GM19351 (cell line): ENCODE data around the gene ARHGEF37.
"Not testable (repeated sequence)": the region's sequence is repeated elsewhere in the genome, so short reads cannot be mapped to it uniquely, and the experiment has no call there.

Experiments used
- ATAC-seq: cut with Tn5 transposase; IDR thresholded peaks from one replicate; pipeline ENCODE4 v1.9.1; 2021; ENCODE audit warnings: mild to moderate bottlenecking, moderate library complexity; ENCODE audit not compliant: unreplicated experiment

ARHGEF37 gene

GRCh38 chr5:149645236-149645635 lies 63.9 kb downstream of the ARHGEF37 start:
- no peak for ATAC-seq

- no peak for ATAC-seq
These were observed 64.4 kb downstream of the ARHGEF37 start for GRCh38 chr5:149645725-149646124.

GRCh38 chr5:149646564-149646963 lies 65.3 kb downstream of the ARHGEF37 start:
- no peak for ATAC-seq

DNA sequence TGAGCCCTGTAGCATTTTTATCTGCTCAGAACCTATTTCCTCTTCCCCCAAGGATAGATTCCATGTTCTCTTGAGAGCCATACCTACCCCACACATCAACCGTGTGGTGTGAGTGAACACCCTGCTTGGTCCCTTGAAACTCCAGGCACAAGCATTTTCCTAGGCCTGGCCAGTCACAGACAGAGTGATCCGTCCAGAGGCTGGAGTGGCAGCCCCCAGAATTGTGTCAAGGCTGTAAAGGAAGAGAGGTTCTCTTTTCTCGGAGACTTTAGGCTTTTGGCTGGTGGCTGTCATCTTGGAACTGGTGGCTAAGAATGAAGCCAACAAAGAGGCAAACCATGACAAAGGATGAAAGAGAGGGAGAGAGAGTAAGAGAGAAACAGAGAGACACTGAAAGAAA lies 66.0 kb downstream of the ARHGEF37 start:
- ATAC-seq = no peak

DNA sequence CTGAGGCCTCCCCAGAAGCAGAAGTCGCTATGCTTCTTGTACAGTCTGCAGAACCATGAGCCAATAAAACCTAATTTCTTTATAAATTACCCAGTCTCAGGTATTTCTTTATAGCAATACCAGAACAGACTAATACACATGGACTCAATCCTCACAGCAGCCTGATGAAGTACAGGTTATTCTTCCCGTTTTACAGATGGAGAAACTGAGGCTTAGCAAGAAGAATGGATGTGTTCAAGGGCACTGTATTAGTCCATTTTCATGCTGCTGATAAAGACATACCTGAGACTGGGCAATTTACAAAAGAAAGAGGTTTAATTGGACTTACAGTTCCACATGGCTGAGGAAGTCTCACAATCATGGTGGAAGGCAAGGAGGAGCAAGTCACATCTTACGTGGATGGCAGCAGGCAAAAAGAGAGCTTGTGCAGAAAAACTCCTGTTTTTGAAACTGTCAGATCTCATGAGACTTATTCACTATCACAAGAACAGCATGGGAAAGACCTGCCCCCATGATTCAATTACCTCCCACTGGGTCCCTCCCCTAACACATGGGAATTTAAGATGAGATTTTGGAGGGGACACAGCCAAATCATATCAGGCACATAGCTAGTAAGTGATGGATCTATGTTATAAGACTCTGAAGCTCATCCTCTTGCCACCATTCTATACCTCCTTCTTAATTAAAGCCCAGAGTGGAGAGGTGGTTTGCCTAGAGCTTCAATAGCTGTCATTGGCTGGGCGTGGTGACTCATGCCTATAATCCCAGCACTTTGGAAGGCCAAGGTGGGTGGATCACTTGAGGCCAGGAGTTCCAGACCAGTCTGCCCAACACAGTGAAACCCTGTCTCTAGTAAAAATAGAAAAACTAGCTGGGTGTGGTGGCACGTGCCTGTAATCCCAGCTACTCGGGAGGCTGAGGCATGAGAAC lies 67.4 kb downstream of the ARHGEF37 start:
- not testable (repeated sequence) for ATAC-seq

- ATAC-seq = not testable (repeated sequence)
These were observed 68.4 kb downstream of the ARHGEF37 start for GRCh38 chr5:149649730-149650129.

GRCh38 chr5:149651686-149652085 lies 70.4 kb downstream of the ARHGEF37 start:
- no peak for ATAC-seq

DNA sequence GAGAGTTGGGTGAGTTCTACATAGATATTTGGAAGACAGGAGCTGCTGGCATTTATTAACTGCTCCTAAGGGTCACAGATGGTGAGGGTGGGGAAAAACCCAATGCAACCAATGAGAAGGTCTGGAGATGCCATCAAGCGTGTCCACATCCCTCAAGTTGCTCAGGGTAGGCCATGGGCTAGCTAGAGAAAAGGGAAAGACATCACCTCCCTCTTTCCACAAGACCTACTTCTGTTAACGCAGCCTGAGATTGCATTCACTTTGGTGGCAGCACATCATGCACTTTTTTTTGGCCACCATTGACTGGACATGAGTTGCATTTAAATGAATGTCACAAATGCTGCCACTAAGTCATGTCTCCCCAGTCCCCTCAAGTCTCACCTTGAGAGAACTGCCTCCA lies 71.4 kb downstream of the ARHGEF37 start:
- ATAC-seq = no peak

GRCh38 chr5:149654231-149654630 lies 72.9 kb downstream of the ARHGEF37 start:
- ATAC-seq = no peak

- ATAC-seq = no peak
These were observed 73.7 kb downstream of the ARHGEF37 start for GRCh38 chr5:149654883-149655505.

DNA sequence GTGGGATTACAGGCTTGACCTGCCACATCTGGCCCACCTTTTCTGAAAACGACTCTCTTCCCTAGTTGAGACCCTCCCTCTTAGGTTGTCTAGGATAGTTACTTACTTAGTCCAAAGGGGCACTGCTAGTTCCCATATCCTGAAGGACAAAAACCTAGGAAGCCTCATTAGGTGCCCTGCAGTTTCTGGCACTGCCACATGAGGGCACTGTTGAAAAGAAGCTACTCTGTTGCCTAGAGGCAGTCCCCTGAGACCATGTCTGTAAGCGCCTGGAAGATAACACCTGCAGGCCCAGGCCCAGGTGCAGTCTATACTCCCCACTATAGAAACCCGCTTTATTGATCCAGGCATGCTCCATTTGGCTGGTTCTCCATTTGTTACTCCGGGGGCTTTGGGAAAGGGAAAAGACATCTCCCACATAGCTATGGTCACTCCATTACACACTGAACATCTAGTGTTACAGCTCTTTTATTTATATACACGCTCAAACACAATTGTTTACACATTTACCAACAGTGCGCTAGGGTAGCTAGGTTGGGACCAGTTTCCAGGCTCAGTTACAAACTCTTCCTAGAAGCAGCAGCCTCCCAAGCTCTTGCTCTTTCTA lies 75.4 kb downstream of the ARHGEF37 start:
- ATAC-seq = no peak

DNA sequence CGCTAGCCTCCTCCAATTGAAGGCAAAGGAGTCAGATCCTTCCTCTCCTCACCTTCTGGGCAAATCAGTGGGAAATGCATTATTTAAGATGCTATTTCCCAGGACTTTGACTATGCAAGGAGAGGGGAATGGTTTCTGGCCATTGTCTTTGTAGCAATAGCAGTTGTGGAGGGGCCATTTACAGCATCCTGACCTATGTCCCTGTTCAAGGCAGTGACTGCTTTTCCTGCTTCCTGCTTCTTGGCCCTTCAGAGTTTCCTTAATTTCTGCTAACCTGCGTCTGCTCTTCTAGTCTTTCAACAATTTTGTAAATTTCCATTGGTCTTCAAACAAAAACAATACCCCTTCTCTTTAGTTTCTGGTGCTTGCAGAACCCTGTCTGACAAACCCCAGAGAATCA lies 76.0 kb downstream of the ARHGEF37 start:
- ATAC-seq = no peak

GRCh38 chr5:149658299-149658698 lies 77.0 kb downstream of the ARHGEF37 start:
- ATAC-seq = no peak

DNA sequence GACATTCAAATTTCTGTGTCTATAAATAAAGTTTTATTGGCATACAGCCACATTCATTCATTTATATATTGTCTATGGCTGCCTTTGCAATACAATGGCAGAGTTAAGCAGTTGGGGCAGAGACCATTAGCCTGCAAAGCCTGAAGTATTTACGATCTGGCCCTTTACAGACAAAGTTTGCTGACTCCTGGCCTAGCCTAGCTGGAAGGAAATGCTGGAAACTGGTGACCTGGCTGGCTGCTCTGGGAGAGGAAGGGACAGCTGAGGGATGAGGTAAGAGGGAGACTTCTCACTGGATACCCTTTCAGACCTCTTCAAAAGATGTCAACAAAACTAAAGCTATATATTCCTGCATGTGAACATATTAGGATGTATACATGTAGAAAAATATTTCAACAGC lies 82.8 kb downstream of the ARHGEF37 start:
- no peak for ATAC-seq

DNA sequence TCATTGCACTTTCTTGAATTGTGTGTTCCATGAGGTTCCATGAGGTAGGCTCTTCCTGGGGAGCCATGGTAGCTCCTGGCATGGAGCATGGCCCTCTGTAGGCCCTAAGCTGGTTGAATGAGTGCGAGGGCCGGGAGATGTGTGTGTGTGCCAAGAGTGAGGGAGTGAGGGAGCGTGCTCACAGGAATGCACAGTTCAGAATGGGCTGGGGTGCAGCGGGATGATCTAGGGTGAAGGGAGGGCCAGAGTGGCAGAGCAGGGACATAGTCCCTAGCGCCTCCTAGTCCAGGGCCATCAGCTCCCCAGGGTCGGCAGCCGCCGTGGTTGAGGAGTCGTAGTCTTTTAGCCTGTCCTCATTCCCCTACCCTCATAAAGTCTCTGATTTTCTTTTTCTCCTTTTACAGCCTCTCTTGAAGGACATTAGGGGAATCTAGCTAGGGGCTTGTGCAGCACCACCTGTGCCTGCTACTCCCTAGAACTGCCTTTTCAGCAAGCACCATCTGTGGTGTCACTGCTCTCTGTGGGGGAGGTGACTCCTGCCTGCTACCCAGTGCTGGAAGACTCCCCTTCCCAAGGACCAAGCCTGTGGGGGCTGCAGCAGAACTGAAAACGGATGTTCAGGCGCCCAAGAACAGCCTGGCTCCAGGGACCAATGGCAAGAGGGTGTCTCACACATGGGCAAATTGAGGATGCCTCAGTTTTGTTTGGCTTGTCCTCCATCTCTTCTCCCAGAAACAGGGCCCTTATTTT lies 83.5 kb downstream of the ARHGEF37 start:
- ATAC-seq = no peak

DNA sequence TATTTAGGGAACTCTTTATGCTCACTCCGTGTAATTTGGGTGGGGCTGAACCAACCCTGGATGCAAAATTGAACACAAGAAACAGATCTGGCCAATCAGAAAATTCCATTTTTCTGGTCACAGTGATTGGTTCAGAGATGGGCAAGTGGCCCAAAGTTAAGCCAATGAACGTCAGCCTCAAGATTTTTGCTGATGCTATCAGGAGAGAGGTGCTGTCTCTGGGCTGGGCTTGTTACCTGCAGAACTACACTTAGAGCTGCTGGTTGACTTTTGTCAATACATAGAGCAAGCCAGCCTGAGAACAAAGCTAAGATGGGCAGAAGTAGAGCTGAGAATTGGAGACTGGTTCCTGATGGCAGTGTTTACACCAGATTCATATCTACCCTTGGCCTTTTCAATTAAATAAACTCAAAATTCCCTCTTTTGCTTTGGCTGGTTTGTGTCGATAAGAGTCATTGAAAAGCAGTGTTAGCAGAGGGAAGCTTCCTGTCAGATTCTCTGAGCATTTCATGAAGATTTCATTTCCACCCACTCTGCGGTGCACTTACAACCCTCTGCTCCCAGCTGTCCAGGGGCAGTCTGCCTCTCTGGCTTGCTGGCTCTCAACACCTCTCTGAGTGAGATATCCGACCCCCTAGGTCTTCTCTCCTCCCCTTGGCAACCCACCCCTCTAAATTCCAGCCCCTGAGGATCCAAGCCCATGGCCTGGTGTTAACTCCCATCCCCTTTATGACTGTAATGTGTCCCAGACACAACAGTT lies 84.3 kb downstream of the ARHGEF37 start:
- peak; percentile 49 for ATAC-seq

DNA sequence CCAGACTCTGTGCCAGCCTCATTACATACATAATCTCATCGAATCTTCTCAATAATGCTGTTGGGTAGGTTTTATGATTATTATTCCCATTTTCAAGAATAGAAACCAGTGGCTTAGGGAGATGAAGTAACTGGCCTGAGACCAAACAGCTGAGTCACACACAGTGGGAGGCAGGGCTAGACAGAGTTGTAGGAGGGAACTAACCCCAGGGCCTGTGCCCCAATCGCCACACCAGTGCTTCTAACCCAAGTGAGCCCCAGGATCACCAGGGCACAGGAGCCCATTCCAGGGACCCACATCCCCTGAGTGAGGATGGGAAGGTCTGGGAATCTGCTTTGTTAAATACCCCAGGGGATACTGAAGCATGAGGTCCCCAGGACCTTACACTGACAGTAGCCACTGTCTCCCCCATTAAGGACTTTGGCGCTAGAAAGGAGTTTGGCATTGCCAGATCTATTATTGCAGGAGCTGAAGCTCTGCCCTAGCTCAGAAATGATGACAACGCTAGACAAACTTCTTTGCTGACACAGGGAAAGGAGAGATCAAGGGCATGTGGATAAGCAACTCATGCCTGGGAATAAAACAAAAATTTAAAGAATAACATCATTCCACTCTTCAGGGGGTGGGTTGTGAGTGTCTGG lies 85.0 kb downstream of the ARHGEF37 start:
- ATAC-seq = peak; percentile 60

DNA sequence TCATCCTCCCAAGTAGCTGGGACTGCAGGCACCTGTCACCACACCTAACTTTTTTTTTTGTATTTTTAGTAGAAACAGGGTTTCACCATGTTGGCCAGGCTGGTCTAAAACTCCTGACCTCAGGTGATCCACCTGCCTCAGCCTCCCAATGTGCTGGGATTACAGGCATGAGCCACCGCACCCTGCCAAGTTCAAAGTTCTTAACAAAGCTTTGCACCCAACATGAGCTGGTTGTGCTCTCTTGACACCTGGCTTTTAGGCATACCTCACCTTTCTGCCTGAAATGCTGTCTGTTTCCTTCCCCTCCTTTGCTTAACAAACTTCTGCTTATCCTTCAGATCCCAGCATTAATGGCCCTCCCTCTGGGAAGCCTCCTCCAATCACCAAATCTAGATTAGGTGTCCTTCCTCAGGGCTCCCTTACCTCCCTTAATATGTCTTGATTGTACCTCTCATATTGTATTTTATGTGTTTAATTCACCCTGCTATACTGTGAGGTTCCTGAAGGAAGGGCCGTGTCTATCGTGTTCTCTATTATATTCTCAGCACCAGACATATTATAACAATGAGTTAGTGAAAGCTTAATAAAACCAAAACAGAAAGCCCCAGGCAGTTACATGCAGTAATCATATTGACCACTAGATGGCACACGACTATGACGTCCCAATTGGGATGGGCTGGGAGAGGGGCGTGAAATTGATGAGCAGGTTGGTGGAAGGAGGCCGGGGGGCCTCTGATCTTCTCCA lies 86.0 kb downstream of the ARHGEF37 start:
- no peak for ATAC-seq

DNA sequence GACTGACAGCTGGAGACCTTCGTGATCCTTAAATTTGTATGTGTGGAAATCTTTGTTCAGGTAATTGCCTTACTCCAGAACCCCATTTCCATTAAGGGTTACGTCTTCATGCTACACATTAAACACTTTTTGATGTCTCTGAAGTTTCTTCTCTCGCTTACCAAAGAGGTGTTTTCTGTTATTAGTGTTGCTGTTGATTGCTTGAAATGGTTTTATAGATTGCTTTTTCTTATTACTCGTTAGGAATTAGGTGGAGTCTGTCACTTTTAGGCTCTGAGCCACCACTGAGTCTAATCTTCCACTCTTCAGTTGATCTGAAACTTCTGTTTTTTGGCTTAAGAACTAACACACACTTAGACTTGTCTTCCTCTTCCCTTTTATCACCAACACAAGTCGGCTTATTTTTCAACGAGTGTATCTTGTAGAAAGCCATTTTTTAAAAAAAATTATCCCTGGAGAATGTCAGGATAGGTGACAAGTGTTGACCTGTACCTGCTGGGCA lies 86.6 kb downstream of the ARHGEF37 start:
- no peak for ATAC-seq
